GM10266 (cell line): ENCODE results near the gene KMO.

Experiments used
- DNase-seq: peaks from one replicate; pipeline ENCODE4 v3.0.0; 2012; ENCODE audit errors: extremely low spot score
- TF ChIP-seq, protein P1 (sequence below): IDR thresholded peaks from 2 replicates; pipeline ENCODE4 v1.5.1; 2012; ENCODE audit warnings: mild to moderate bottlenecking, low read depth; ENCODE audit not compliant: control insufficient read depth, insufficient read depth; ENCODE audit errors: missing control alignments

KMO gene

DNA sequence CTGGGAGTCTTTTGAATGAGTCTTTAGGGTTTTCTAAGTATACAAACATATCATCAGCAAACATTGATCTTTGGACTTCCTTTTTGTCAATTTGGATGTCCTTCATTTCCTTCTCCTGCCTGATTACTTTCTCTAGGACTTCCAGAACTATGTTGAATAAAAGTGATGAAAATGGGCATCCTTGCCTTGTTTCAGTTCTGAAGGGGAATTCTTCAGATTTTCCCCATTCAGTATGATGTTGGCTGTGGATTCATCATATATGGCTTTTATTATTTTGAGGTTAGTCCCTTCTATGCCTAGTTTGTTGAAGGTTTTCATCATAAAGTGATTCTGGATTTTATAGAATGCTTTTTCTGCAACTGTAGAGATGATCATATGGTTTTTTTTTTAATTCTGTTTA is 42.0 kb downstream of the KMO start:
- TF ChIP-seq, protein P1, sequence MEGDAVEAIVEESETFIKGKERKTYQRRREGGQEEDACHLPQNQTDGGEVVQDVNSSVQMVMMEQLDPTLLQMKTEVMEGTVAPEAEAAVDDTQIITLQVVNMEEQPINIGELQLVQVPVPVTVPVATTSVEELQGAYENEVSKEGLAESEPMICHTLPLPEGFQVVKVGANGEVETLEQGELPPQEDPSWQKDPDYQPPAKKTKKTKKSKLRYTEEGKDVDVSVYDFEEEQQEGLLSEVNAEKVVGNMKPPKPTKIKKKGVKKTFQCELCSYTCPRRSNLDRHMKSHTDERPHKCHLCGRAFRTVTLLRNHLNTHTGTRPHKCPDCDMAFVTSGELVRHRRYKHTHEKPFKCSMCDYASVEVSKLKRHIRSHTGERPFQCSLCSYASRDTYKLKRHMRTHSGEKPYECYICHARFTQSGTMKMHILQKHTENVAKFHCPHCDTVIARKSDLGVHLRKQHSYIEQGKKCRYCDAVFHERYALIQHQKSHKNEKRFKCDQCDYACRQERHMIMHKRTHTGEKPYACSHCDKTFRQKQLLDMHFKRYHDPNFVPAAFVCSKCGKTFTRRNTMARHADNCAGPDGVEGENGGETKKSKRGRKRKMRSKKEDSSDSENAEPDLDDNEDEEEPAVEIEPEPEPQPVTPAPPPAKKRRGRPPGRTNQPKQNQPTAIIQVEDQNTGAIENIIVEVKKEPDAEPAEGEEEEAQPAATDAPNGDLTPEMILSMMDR: no peak
- no peak for DNase-seq

DNA sequence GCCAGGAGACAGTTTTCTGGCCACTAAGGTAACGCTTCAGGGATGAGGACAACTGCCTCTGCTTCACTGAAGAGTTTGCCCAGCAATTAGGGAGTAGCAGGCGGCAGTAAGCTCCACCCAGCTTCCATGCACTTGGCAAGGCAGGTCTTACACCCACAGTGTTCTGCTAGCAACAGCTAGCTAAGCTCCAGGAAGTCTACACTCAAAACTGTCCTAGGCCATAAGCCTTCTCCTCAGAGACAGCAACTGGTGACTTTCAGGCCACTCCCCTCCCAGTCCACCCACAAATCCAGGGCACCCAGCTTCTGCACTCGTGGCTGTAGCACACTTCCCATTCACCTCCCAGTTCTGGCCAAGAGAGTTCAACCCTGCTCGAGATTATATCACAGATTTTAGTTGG is 47.3 kb downstream of the KMO start:
- TF ChIP-seq, protein P1: no peak
- peak; percentile 8 for DNase-seq

DNA sequence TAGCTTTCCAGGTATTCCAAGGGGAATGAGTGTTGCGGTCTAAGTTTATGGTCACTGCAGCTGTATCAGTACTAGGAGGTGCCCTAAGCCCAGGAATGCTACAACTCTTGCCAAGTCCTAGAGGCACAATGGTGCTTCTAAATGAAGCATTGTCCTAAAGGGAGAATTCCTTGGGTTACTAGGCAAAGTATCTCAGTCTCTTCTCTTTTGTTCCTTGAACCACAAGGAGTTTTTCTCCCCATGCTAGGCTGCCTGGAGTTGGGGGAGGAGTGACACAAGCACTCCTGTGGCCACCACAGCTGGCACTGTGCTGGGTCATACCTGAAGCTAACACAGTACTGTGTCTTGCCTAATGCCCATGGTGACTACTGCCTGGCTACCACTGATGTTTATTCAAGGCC is 50.7 kb downstream of the KMO start:
- TF ChIP-seq, protein P1: no peak

DNA sequence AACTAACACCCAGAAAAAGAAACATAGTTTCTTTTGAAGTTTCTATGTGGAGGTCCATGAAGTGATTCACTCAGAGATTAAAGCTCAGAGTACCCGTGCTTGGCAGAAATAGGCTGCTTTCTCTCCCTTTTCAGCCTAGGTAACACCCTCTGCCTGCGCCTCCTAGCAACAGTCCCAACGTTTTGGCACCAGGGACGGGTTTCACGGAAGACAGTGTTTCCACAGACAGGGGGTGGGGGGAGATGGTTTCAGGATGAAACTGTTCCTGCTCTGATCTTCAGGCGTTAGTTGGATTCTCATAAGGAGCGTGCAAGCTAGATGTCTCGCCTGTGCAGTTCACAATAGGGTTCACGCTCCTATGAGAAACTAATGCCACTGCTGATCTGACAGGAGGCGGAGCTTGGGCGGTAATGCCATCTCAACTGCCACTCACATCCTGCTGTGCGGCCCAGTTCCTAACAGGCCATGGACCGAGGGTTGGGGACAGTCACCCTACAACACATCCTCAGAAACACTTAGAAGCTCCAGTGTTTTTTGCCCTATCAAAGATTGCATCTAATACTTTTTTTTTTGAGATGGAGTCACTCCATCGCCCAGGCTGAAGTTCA is 54.8 kb downstream of the KMO start:
- TF ChIP-seq, protein P1: no peak

More for the DNA sequence above, 50.7 kb downstream of the KMO start:
- no peak for DNase-seq

DNA sequence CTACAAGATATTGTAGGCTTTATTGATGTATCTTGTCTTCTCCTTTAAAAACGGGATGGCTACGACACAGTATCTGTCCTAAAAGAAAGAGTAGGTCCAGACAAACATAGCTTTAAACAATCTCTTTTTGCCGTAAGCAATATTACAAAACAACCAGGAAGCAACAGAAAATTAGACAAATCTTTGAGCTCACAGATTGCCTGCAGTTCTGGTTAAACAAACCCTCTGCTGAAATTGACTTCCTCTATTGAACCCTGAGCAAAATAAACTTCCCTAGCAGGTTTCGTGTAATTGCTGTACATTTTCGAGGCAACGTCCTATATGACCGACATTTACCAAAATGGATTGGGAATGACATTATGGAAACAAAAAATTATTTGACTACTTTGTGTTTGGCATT is 57.3 kb downstream of the KMO start:
- TF ChIP-seq, protein P1: no peak
- no peak for DNase-seq

More for the DNA sequence above, 54.8 kb downstream of the KMO start:
- DNase-seq: no peak

DNA sequence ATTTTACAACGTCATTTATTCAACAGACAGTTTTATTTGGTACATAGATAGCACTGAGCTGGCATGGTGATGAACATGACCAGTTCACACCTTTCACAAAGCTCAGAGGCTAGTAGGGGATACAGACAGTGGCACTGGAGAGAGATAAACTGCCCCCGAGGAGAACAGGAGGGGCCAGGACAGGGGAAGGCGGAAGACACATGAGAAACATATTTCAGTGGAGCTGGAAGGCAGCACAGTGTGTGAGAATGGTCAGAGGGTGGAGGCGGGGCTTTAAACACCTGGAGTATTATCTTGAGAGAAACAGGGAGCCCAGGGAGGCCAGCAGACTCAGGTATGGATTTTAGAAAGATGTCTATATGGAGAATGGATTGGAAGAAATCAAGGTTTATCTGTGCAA is 58.5 kb downstream of the KMO start:
- TF ChIP-seq, protein P1: no peak
- DNase-seq: no peak

DNA sequence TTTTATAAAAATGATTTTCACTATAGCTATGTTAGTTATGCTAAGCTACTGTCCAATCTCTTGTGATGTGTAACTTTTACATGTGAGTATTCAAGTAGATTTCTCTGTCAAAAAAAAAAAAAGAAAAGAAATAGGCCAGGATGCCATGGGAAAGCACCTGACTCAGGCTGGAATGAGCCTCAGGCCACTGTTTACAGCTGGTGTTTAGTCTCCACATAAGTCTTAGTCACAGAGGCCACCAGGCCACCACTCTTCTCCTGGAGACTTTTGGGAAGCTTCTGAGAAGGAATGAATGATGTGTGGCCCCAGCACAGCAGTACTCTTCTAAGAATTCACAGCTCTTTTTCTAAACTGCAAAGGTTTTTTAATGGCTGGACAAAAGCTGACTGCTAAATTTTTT is 59.1 kb downstream of the KMO start:
- DNase-seq: no peak
- TF ChIP-seq, protein P1: no peak
